Gastrocnemius medialis (tissue), 4 donors: Measurements from ENCODE around the gene ACSL5. TPM values are rescaled to one million over a fixed set of nuclear protein-coding genes. Genes with fewer than 3 reads are reported as not detected.
"Not testable (repeated sequence)": the region's sequence is repeated elsewhere in the genome, so short reads cannot be mapped to it uniquely, and the experiment has no call there.

Experiments
- ATAC-seq, 2 donors: fragments of 150-250 bp; one replicate each; pipeline ENCODE4 v1.9.1; 2016
- DNase-seq, 2 donors: peaks; one replicate each; pipeline ENCODE4 v3.0.0-alpha.2; 2019
- H3K27ac ChIP-seq, 4 donors: fragments of 200-600 bp; sonication (generic); 1 replicate in 1 of 4; 2 replicates in 3 of 4; pipeline ENCODE4 v1.5.1; 2016 to 2018; ENCODE audit warnings: mild to moderate bottlenecking in 2 of 4, moderate library complexity in 1 of 4
- H3K27me3 ChIP-seq, 3 donors: fragments of 200-600 bp; sonication (generic) in 2 of 3; 1 replicate in 1 of 3; 2 replicates in 2 of 3; pipeline versions ENCODE4 v1.5.1 to v1.6.0; 2016 to 2019; ENCODE audit warnings: mild to moderate bottlenecking in 1 of 3, moderate library complexity in 1 of 3
- H3K36me3 ChIP-seq, 2 donors: fragments of 200-600 bp; sonication (generic) in 1 of 2; one replicate each; pipeline ENCODE4 v1.5.1; 2017 to 2018
- H3K4me1 ChIP-seq, 2 donors: fragments of 200-600 bp; sonication (generic) in 1 of 2; one replicate each; pipeline ENCODE4 v1.5.1; 2016 to 2017; ENCODE audit warnings: mild to moderate bottlenecking in 2 of 2
- H3K4me3 ChIP-seq, 4 donors: fragments of 200-600 bp; sonication (generic) in 3 of 4; 1 replicate in 1 of 4; 2 replicates in 3 of 4; pipeline ENCODE4 v1.5.1; 2016 to 2019; ENCODE audit warnings: mild to moderate bottlenecking in 2 of 4
- H3K9me3 ChIP-seq, 3 donors: fragments of 200-600 bp; sonication (generic) in 2 of 3; 1 replicate in 1 of 3; 2 replicates in 2 of 3; pipeline ENCODE4 v1.5.1; 2016 to 2019
- CTCF ChIP-seq, 5 experiments: fragments of 450-650 bp in 3 of 5; fragments of 200-600 bp in 2 of 5; sonication (generic) in 2 of 5; IDR thresholded peaks in 4 of 5; conservative IDR thresholded peaks in 1 of 5; 1 replicate in 4 of 5; 2 replicates in 1 of 5; pipeline ENCODE4 v1.5.1; 2016 to 2019; ENCODE audit warnings: antibody characterized with exemption in 5 of 5, mild to moderate bottlenecking in 3 of 5, moderate library complexity in 3 of 5
- POLR2A ChIP-seq, 2 donors: fragments of 450-650 bp; IDR thresholded peaks; one replicate each; pipeline ENCODE4 v1.6.1; 2017; ENCODE audit warnings: antibody characterized with exemption in 2 of 2, mild to moderate bottlenecking in 2 of 2, moderate library complexity in 2 of 2
- in situ Hi-C, 4 donors: fragments of 200-750 bp; cut with MboI; loops; one replicate each; pipeline versions ENCODE4 v1.15.0 to v1.8.0; 2017; ENCODE audit warnings: low sequenced_read_pairs in 4 of 4
- intact Hi-C: fragments of 100-400 bp; cut with DNase I; formaldehyde crosslinking; loops from one replicate; pipeline ENCODE4 v1.15.1; 2023; ENCODE audit warnings: low total_unique reads
- total RNA-seq, 4 donors: library from RNA; depleted of rRNA; stranded (reverse); fragments of >200 nt; gene quantifications; one replicate each; pipeline versions ENCODE4 v1.1.0 to v1.2.3, GENCODE V29; 2016

ACSL5 gene
- total RNA-seq, 4 donors from 2014 or later = 2.2 to 4.1 (median 3.1) TPM

DNA sequence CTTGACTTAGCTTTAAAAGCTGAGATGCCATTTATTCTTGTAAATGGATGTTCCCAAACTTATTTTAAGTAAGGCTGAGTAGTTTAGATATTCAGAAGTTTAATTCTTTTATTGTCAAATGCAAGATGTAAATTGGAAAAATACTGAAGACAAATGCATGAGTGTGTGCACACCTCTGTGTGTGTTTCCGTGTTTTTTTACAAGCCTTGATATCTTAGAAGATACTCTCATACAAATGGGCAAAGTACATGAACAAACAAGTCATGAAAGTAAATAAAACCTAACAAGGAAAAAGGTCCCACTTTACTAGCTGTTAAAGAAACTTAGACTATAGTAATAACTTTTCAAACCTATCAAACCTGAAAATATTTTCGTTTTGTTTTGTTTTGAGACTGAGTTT lies 29.0 kb downstream of the ACSL5 start:
- intact Hi-C loops = no loop called here
- Histone ChIP-seq H3K9me3 (no peaks in the 10 kb centered on the region), H3K27me3 (no peaks in the 10 kb centered on the region), H3K4me3 (no peak overlapping the region), H3K27ac (no peak overlapping the region), H3K36me3 (no peaks in the 10 kb centered on the region), H3K4me1 (no peaks in the 10 kb centered on the region)
- no peak for TF ChIP-seq CTCF (IDR thresholded peaks at IDR 0.05 in 4 of 5, conservative IDR thresholded peaks at IDR 0.05 in 1 of 5)
- no peak for TF ChIP-seq POLR2A (IDR thresholded peaks at IDR 0.05)
- no peak for DNase-seq
- in situ Hi-C loops = no loop called here
- ATAC-seq = no peak

- ATAC-seq (no peak), DNase-seq (no peak)
- Histone ChIP-seq H3K27me3 (no peaks in the 10 kb centered on the region), H3K4me1 (no peaks in the 10 kb centered on the region), H3K9me3 (no peaks in the 10 kb centered on the region), H3K27ac (no peak overlapping the region), H3K4me3 (no peak overlapping the region), H3K36me3 (no peaks in the 10 kb centered on the region)
- in situ Hi-C loops (no loop called here), intact Hi-C loops (no loop called here)
- TF ChIP-seq CTCF (IDR thresholded peaks at IDR 0.05 in 4 of 5, conservative IDR thresholded peaks at IDR 0.05 in 1 of 5) (no peak), POLR2A (IDR thresholded peaks at IDR 0.05) (no peak)
These were observed 30.7 kb downstream of the ACSL5 start for GRCh38 chr10:112404617-112405016.

- intact Hi-C loops, ATAC-seq, H3K27ac ChIP-seq, in situ Hi-C loops, H3K9me3 ChIP-seq, DNase-seq, H3K4me3 ChIP-seq, H3K27me3 ChIP-seq, H3K4me1 ChIP-seq, H3K36me3 ChIP-seq: not testable (repeated sequence)
These were observed 32.9 kb downstream of the ACSL5 start for GRCh38 chr10:112406806-112407205.

DNA sequence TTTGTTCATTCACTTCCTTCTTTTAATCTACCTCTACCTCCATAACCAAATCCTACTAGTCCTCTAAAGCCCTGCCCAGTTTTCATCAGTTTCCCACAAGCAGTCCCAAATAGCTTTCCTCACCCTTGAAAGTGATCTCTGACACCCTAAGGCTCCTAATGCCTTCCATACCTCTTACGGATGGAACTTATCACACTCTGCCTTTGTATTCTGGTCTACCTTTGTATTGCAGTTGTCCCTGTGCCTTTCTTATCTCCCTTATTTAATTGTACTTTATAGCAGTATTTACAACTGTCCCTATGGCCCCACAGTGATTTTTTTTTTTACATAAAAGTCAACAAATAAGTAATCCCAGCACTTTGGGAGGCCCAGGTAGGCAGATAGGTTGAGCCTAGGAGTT lies 33.8 kb downstream of the ACSL5 start:
- ATAC-seq (no peak), DNase-seq (no peak)
- in situ Hi-C loops = no loop called here
- Histone ChIP-seq H3K9me3 (no peaks in the 10 kb centered on the region), H3K27ac (no peak overlapping the region), H3K36me3 (no peaks in the 10 kb centered on the region), H3K27me3 (no peaks in the 10 kb centered on the region), H3K4me3 (no peak overlapping the region), H3K4me1 (no peaks in the 10 kb centered on the region)
- TF ChIP-seq POLR2A (IDR thresholded peaks at IDR 0.05) (no peak), CTCF (IDR thresholded peaks at IDR 0.05 in 4 of 5, conservative IDR thresholded peaks at IDR 0.05 in 1 of 5) (no peak)
- intact Hi-C loops = no loop called here

- H3K4me3 ChIP-seq = no peak overlapping the region
- H3K9me3 ChIP-seq = no peaks in the 10 kb centered on the region
- H3K27ac ChIP-seq = no peak overlapping the region
- ATAC-seq = no peak
- H3K27me3 ChIP-seq = no peaks in the 10 kb centered on the region
- in situ Hi-C loops = no loop called here
- TF ChIP-seq CTCF (IDR thresholded peaks at IDR 0.05 in 4 of 5, conservative IDR thresholded peaks at IDR 0.05 in 1 of 5) = no peak
- no peak for TF ChIP-seq POLR2A (IDR thresholded peaks at IDR 0.05)
- intact Hi-C loops = no loop called here
- DNase-seq = no peak
- no peaks in the 10 kb centered on the region for H3K36me3 ChIP-seq
- no peaks in the 10 kb centered on the region for H3K4me1 ChIP-seq
These were observed 35.4 kb downstream of the ACSL5 start for GRCh38 chr10:112409299-112409698.
